Stomach (tissue), 9 donors: Measurements from ENCODE around the gene ENAH. TPM values are rescaled to one million over a fixed set of nuclear protein-coding genes. Genes with fewer than 3 reads are reported as not detected.
"Not testable (repeated sequence)": the region's sequence is repeated elsewhere in the genome, so short reads cannot be mapped to it uniquely, and the experiment has no call there.

ENCODE experiments used
- DNase-seq, 2 donors: peaks; one replicate each; pipeline versions ENCODE4 v3.0.0 to v3.0.0-alpha.2; 2013 to 2019
- H3K27ac ChIP-seq, 5 donors: fragments of 200-600 bp in 4 of 5; sonication (generic) in 4 of 5; one replicate each; pipeline ENCODE4 v1.5.1; 2013 to 2019; ENCODE audit warnings: mild to moderate bottlenecking in 1 of 5, moderate library complexity in 1 of 5
- H3K27me3 ChIP-seq, 3 donors: fragments of 200-600 bp; sonication (generic); one replicate each; pipeline ENCODE4 v1.5.1; 2017 to 2019; ENCODE audit warnings: mixed run types in 1 of 3
- H3K36me3 ChIP-seq, 4 donors: fragments of 200-600 bp; sonication (generic); 1 replicate in 3 of 4; 2 replicates in 1 of 4; pipeline ENCODE4 v1.5.1; 2016 to 2019
- H3K4me1 ChIP-seq, 4 donors: fragments of 200-600 bp; sonication (generic); one replicate each; pipeline ENCODE4 v1.5.1; 2016 to 2019
- H3K4me3 ChIP-seq, 4 donors: fragments of 200-600 bp; sonication (generic) in 3 of 4; one replicate each; pipeline ENCODE4 v1.5.1; 2016 to 2019; ENCODE audit warnings: mild to moderate bottlenecking in 1 of 4
- H3K9me3 ChIP-seq, 4 donors: fragments of 200-600 bp; sonication (generic); one replicate each; pipeline ENCODE4 v1.5.1; 2016 to 2019
- CTCF ChIP-seq, 7 experiments: fragments of 450-650 bp in 4 of 7; fragments of 200-600 bp in 3 of 7; sonication (generic) in 3 of 7; IDR thresholded peaks; one replicate each; pipeline ENCODE4 v1.5.1; 2016 to 2019; ENCODE audit warnings: antibody characterized with exemption in 7 of 7, control low read depth in 2 of 7, mild to moderate bottlenecking in 1 of 7
- EP300 ChIP-seq: sonication (generic); formaldehyde crosslinking; IDR thresholded peaks from one replicate; pipeline ENCODE4 v1.6.1; 2017; ENCODE audit warnings: antibody characterized with exemption
- POLR2A ChIP-seq, 4 donors: fragments of 450-650 bp; IDR thresholded peaks; one replicate each; pipeline ENCODE4 v1.6.1; 2016; ENCODE audit warnings: antibody characterized with exemption in 4 of 4, control low read depth in 2 of 4, mild to moderate bottlenecking in 1 of 4, moderate library complexity in 1 of 4
- POLR2AphosphoS5 ChIP-seq, 3 donors: sonication (generic); formaldehyde crosslinking; IDR thresholded peaks; one replicate each; pipeline ENCODE4 v1.6.1; 2016; ENCODE audit warnings: antibody characterized with exemption in 3 of 3
- WGBS, 5 donors: extraction: QIAGEN DNeasy Blood & Tissue Kit in 3 of 5; methylation state at CpG; one replicate each; pipeline versions ENCODE4 v1.1.5 to v1.1.7; 2013 to 2018; 5-methylcytosine and 5-hydroxymethylcytosine counted together
- intact Hi-C: fragments of 100-400 bp; cut with DNase I; formaldehyde crosslinking; loops from one replicate; pipeline ENCODE4 v1.15.1; 2023; ENCODE audit warnings: low total_unique reads
- polyA plus RNA-seq, 3 donors: library from polyadenylated mRNA; stranded (reverse); fragments of 200-250 nt; gene quantifications; one replicate each; pipeline ENCODE4 v1.2.3, GENCODE V29; 2013
- total RNA-seq, 5 donors: library from RNA; depleted of rRNA; stranded (reverse); fragments of >200 nt; gene quantifications; one replicate each; pipeline versions ENCODE4 v1.1.0 to v1.2.3, GENCODE V29; 2014 to 2016
- donor health status: healthy with polysubstance abuse.
- donor health status: Bipolar disorder and iron deficiency.
- donor health status: healthy.

Gene ENAH
- total and polyA plus RNA-seq, 8 donors = 8.5 to 186 (median 110) TPM

GRCh38 chr1:225664762-225665161, 11.8 kb upstream of the ENAH start:
- peaks cover 0 to 14% (median 4%) of the 10 kb centered on the region in 4 donors for H3K4me1 ChIP-seq

GRCh38 chr1:225662155-225662554, 9.2 kb upstream of the ENAH start:
- peaks cover 0 to 18% (median 8%) of the 10 kb centered on the region in 4 donors for H3K4me1 ChIP-seq
- WGBS, 5 donors = 46 to 71% (median 50%) methylated on average over 2 of the region's 2 CpGs
- no peaks in the 10 kb centered on the region for H3K9me3 ChIP-seq
- peak in 1 of 2 donors; percentile 61 for DNase-seq
- peak in 2 of 3 donors; percentile 57 to 60 for TF ChIP-seq POLR2AphosphoS5 (IDR thresholded peaks at IDR 0.05)
- no peak for TF ChIP-seq EP300
- intact Hi-C loops = no loop called here
- H3K4me3 ChIP-seq = no peak overlapping the region
- peak overlapping the region in 4 of 5 donors; percentile 56 to 65 (median 56) for H3K27ac ChIP-seq
- H3K36me3 ChIP-seq = no peaks in the 10 kb centered on the region
- no peaks in the 10 kb centered on the region for H3K27me3 ChIP-seq

More at GRCh38 chr1:225664762-225665161, 11.8 kb upstream of the ENAH start:
- DNase-seq = no peak
- intact Hi-C loops = no loop called here
- no peak for TF ChIP-seq POLR2A (IDR thresholded peaks at IDR 0.05)
- TF ChIP-seq POLR2AphosphoS5 (IDR thresholded peaks at IDR 0.05) = no peak
- TF ChIP-seq EP300 = no peak
- TF ChIP-seq CTCF (IDR thresholded peaks at IDR 0.05) = no peak
- H3K27me3 ChIP-seq = no peaks in the 10 kb centered on the region
- H3K4me3 ChIP-seq = no peak overlapping the region
- no peaks in the 10 kb centered on the region for H3K9me3 ChIP-seq
- WGBS, 5 donors = 90 to 100% (median 95%) methylated on average over 2 of the region's 2 CpGs
- H3K36me3 ChIP-seq = no peaks in the 10 kb centered on the region
- no peak overlapping the region for H3K27ac ChIP-seq

GRCh38 chr1:225660544-225660946, 7.6 kb upstream of the ENAH start:
- H3K27ac ChIP-seq = peak overlapping the region in 4 of 5 donors; percentile 35 to 65 (median 52)
- no peak for DNase-seq
- H3K4me1 ChIP-seq = peaks cover 0 to 30% (median 12%) of the 10 kb centered on the region in 4 donors
- H3K4me3 ChIP-seq = no peak overlapping the region
- intact Hi-C loops = no loop called here
- no peak for TF ChIP-seq CTCF (IDR thresholded peaks at IDR 0.05)
- TF ChIP-seq POLR2AphosphoS5 (IDR thresholded peaks at IDR 0.05) = no peak
- no peak for TF ChIP-seq EP300
- TF ChIP-seq POLR2A (IDR thresholded peaks at IDR 0.05) = no peak
- 58 to 96% (median 78%) methylated on average over 1 of the region's 1 CpG for WGBS, 5 donors
- H3K9me3 ChIP-seq = no peaks in the 10 kb centered on the region
- no peaks in the 10 kb centered on the region for H3K27me3 ChIP-seq
- H3K36me3 ChIP-seq = no peaks in the 10 kb centered on the region

GRCh38 chr1:225658041-225658440, 5.1 kb upstream of the ENAH start:
- 62 to 74% (median 70%) methylated on average over 2 of the region's 2 CpGs for WGBS, 5 donors
- Histone ChIP-seq H3K27me3 (no peaks in the 10 kb centered on the region), H3K4me1 (peaks cover 0 to 47% (median 25%) of the 10 kb centered on the region in 4 donors), H3K9me3 (no peaks in the 10 kb centered on the region), H3K27ac (peak overlapping the region in 4 of 5 donors; percentile 54 to 99 (median 78)), H3K36me3 (no peaks in the 10 kb centered on the region), H3K4me3 (no peak overlapping the region)
- TF ChIP-seq EP300 (no peak), CTCF (IDR thresholded peaks at IDR 0.05) (no peak), POLR2AphosphoS5 (IDR thresholded peaks at IDR 0.05) (no peak), POLR2A (IDR thresholded peaks at IDR 0.05) (no peak)
- no peak for DNase-seq
- intact Hi-C loops = no loop called here

- H3K9me3 ChIP-seq = no peaks in the 10 kb centered on the region
- peak in 1 of 2 donors; percentile 29 for DNase-seq
- no peaks in the 10 kb centered on the region for H3K36me3 ChIP-seq
- no peak overlapping the region for H3K4me3 ChIP-seq
- WGBS, 5 donors = 76 to 89% (median 83%) methylated on average over 7 of the region's 7 CpGs
- H3K27me3 ChIP-seq = no peaks in the 10 kb centered on the region
- peaks cover under 1 to 47% (median 25%) of the 10 kb centered on the region in 4 donors for H3K4me1 ChIP-seq
- intact Hi-C loops = no loop called here
- H3K27ac ChIP-seq = peak overlapping the region in 4 of 5 donors; percentile 54 to 99 (median 78)
- TF ChIP-seq POLR2A (IDR thresholded peaks at IDR 0.05) (no peak), EP300 (no peak)
Observed at GRCh38 chr1:225657462-225657989, 4.6 kb upstream of the ENAH start.

- H3K27ac ChIP-seq = peak overlapping the region in 4 of 5 donors; percentile 54 to 99 (median 96)
- H3K9me3 ChIP-seq, intact Hi-C loops, H3K4me3 ChIP-seq, DNase-seq, H3K36me3 ChIP-seq, H3K27me3 ChIP-seq: not testable (repeated sequence)
- H3K4me1 ChIP-seq = peaks cover 8 to 47% (median 25%) of the 10 kb centered on the region in 4 donors
- 73 to 95% (median 90%) methylated on average over 3 of the region's 3 CpGs for WGBS, 5 donors
Observed at GRCh38 chr1:225656259-225656655, 3.3 kb upstream of the ENAH start.
